Body of pancreas (tissue), 4 donors: ENCODE results near the gene TOP1.

Source experiments
- POLR2A ChIP-seq, 3 donors: fragments of 450-650 bp; IDR thresholded peaks; one replicate each; pipeline ENCODE4 v1.6.1; 2016; ENCODE audit warnings: antibody characterized with exemption in 3 of 3, mild to moderate bottlenecking in 2 of 3
- TF ChIP-seq, protein P1 (sequence below), 7 experiments: fragments of 450-650 bp in 4 of 7; fragments of 200-600 bp in 3 of 7; sonication (generic) in 3 of 7; IDR thresholded peaks; one replicate each; pipeline ENCODE4 v1.5.1; 2016 to 2019; ENCODE audit warnings: antibody characterized with exemption in 7 of 7

GRCh38 chr20:41118632-41119031 lies 90.0 kb downstream of the TOP1 start:
- TF ChIP-seq, protein P1, sequence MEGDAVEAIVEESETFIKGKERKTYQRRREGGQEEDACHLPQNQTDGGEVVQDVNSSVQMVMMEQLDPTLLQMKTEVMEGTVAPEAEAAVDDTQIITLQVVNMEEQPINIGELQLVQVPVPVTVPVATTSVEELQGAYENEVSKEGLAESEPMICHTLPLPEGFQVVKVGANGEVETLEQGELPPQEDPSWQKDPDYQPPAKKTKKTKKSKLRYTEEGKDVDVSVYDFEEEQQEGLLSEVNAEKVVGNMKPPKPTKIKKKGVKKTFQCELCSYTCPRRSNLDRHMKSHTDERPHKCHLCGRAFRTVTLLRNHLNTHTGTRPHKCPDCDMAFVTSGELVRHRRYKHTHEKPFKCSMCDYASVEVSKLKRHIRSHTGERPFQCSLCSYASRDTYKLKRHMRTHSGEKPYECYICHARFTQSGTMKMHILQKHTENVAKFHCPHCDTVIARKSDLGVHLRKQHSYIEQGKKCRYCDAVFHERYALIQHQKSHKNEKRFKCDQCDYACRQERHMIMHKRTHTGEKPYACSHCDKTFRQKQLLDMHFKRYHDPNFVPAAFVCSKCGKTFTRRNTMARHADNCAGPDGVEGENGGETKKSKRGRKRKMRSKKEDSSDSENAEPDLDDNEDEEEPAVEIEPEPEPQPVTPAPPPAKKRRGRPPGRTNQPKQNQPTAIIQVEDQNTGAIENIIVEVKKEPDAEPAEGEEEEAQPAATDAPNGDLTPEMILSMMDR (IDR thresholded peaks at IDR 0.05): no peak
- TF ChIP-seq POLR2A (IDR thresholded peaks at IDR 0.05): no peak
